NCI-H748 (cell line): Measurements from ENCODE around the gene TBC1D2.

Experiments
- DNase-seq: peaks from one replicate; lab custom pipeline; 2025; ENCODE audit not compliant: unreplicated experiment; lab: John Stamatoyannopoulos, UW

The TBC1D2 gene

DNA sequence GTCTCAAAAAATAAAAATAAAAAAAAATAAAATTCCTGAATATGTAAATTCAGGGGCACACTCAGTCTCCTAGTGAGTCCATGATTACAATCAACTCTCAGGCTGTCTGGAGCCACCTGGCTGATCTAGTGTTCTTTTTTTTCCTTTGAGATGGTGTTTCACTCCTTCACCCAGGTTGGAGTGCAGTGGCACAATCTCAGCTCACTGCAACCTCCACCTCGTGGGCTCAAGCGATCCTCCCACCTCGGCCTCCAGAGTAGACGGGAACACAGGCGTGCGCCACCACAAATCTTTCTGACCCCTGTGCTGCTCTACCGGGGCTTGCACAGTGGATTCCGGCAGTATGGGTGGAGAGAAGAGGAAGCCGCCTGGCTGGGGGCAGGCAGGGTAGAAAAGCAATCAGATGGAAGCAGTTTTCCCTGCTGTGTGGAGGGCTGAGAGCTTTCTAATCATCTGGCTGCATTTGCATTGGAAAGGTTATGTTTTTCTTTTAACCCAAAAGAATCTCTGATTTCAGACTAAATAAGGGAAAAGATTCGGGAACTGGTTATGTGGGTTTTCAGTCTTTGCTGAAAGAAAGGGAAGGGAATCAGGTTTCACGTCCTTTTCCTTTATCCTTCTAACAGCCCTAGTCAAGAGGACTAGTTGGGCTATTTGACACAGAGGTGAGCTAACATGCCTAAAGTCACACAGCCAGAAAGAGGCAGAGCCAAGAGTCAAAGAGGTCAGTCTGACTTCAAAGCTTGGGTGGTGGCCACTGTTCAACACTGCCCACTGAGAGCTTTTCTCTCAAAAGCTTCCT is 36.7 kb downstream of the TBC1D2 start:
- peak; percentile 15 for DNase-seq

DNA sequence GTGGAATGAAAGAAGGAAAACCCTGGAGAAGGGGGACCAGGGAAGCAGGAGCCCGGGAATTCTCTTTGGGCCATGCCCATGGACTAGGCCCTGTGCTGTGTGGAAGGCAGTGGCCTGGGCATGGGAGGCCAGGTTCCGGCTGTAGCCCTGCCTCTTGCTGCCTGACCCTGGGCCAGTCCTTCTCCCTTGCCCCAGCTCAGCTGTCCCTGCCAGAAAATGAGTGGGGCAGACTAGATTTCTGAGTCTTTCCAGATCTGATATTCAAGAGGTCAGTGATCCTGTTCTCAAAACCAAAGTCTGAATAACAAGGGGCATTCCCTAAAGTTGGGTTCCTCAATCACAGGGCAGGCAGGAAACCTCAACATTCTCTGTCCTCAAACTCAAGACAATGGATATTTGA is 38.2 kb downstream of the TBC1D2 start:
- no peak for DNase-seq

DNA sequence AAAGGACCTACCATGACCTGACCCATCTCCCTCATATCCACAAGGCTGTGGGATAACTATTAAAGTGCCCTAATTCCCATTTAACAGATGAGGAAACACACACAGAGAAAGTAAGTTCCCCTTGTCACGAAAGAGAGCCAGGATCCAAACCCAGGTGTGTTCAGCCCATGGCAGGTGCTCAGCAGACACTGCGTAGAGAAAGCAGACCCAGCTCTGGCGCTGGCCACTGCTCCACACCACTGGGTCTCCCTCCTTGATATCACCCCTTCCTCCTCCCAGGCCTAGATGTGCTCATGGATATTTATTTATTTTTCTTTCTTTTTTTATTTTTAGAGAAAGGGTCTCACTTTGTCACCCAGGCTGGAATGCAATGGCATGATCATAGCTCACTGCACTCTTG is 39.1 kb downstream of the TBC1D2 start:
- DNase-seq, result no peak

DNA sequence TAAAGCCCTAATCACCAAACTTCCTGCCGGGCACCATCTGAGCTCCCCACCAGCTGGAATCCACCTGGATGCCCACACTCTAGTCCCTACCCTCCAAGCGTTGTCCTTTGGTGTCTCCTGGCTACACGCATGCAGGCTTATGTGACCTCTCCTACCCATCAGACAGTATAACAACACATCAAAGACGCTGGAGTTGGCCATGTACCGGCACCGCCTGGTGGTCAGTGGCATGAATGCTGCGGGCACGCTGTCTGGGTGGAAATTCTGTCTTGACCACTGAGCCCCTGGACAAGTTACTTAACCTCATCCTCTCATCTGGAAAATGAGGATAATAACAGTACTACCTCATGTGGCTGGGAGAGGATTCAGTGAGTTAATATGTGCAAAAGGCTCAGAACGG is 39.6 kb downstream of the TBC1D2 start:
- DNase-seq, result peak; percentile 15

DNA sequence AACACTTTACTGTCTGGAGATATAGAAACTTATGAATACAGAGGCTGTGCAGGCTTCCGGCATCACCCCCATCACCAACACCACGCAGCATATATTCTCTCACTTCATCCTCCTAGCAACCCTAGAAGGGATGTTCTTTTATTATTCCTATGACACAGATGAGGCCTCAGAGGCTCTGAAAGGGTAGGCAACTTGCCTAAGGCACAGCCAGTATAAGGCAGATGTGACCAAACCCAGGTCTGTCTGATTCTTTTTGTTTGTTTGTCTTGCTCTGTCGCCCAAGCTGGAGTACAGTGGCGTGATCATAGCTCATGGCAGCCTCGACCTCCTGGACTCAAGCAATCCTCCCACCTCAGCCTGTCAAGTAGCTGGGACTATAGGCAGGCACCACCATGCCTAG is 40.2 kb downstream of the TBC1D2 start:
- DNase-seq, result no peak

DNA sequence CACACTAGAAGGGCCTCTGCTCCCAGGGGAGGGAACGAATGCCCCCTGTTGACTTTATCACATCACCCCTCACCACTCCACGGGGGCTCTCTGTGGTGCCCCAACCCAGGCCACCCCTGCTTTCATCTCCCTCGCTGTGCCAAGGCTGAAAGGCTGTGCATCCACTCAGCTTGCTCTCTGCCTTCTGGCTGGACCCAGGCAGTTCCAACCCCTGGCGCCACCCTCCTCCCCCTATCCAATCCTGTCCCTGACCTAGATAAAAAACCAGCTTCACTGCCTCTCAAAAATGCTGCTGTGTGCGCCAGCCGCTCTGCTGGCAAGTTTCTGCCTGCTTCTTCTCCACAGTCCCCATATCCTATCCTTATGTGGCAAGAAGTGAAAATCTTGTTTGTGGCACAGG is 40.6 kb downstream of the TBC1D2 start:
- DNase-seq, result no peak

DNA sequence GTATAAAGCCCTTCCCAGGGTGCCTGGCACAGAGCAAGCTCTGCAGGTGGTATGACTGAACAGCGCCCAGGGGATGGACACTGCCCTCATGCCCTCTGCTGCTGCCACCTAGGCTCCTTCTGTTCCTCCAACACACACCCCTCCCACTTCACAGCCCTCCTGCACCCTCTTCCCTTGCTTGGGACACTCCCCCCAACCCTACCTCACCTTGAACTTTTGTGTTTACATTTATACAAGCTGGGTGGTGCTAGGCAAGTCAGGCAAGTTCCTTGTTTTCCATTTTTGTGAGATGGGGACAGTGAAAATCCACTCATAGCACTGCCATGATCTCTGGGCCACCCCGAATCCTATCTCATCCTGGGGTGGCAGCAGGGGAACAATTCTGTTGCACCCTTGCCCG is 44.2 kb downstream of the TBC1D2 start:
- no peak for DNase-seq

DNA sequence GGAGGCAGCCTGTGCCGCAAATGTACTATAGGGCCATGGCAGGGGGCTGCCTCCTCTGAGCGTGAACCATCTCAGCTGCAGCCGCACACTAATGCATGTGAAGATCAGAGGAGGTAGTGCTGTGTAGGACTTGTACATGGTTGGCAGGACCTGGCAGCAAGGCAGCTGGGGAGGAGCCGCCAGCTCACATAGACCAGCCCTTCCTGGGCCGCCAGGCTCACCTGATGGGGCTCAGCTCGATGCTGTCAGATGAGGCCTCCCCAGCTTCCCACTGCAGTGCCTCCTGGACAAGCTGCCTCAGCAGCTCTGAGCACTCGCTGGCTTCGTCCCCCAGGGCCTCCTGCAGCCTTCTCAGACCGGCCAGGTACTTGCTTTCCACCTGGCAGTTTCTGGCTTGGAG is 45.0 kb downstream of the TBC1D2 start:
- DNase-seq, result no peak

DNA sequence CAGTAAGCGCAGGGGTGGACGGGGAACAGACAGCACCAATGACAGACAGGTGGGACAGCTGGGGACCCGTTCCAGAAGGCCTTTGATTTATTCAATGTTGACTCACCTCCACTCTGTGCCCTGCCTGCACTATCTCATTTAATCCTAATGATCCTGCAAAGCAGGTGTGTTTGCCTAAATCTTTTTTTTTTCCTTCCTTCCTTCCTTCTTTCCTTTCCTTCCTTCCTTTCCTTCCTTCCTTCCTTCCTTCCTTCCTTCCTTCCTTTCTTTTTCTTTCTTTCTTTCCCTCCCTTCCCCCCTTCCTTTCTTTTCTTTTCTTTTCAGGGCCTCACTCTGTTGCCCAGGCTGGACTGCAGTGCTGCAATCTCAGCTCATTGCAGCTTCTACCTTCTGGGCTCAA is 45.9 kb downstream of the TBC1D2 start:
- no peak for DNase-seq

DNA sequence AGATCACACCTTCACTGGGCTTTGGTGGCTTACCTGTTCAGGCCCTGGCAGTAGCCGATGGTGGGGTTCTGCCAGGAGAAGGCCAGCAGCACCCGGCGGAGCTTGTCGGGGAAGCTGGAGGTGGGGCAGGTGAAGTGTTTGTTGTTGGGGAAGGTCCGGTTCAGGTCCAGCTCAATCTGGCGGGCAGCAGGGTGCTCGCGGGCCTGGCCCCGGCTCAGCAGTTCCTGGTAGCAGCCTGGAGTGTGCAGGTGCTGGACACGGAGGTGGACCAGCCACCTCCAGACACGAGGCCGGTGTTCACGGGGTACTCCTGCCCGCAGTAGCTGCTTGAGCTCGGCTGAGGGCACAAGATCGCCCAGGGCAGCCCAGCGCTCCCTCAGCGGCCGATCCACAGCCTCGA is 46.8 kb downstream of the TBC1D2 start:
- no peak for DNase-seq

DNA sequence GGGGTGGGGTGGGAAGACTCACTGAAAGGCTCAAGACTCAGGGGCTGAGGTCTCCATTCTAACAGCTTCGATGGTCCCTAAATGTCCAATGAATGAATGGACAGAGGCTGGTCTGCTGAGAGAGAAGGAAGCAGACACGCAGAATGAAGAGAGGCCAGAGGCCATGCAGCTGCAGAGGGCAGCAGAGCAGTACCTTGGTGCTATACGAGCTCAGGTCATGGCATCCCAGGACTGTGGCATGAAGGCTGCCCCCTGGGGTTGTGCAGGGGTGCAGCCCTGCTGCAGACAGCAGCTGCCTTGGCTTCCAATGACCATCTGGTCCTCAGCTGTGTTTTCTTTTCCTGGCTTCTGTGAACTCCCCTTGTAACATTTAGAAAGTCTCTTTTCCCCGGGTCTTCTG is 47.8 kb downstream of the TBC1D2 start:
- no peak for DNase-seq

DNA sequence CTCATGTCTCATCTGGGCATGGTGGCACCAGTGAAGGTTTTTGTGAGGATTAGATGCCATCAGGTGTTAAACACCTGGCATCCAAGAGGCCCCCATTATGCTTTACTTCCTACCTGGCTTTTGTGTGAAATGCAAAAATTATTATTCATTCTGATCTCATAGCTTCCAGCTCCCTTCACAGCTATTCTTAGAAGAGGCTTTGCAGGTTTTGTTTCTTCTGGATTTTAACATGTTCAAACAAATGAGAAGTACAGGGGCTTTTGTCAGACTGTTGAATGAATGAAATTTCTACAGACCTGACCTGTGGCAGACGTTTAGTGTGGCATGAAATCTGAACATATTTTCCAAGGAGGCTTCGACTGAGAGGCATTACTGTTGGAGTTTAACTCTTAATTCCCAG is 48.7 kb downstream of the TBC1D2 start:
- no peak for DNase-seq

DNA sequence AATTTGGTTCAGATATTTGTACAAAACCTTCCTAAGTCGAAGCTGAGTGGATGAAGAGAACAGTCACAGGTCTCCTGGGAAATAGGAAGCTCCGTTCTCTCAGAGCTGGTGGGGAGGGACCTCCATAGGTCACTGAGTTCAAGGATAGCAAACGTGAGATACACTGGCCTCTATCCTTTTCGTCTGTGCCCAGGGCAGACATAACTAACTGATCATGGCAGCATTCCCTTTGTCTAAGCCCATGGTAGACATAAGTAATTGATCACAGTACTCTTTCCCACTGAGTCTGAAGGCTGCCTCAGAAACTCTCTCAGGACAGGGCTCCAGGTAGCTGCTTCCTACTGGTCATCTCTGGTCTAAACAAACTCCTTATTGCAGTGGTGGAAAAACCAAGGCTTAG is 50.8 kb downstream of the TBC1D2 start:
- no peak for DNase-seq

DNA sequence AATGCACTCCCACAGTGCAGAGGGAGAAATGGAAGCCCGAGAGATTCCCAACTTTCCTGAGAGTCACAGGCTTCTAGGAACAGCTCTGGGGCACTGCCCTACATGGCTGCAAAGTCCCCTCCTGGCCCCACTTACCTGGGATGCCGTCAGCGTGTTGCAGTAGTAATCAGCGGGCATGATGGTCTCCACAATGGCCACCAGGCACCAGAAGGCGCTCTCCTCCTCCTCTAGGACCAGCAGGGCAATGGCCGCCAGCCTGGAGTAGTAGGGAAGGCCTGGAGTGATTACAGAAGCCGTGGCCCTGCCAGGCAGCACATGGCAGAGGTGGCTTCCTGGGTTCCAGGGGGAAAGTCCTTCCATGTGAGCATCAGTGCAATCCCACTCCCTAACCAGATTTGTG is 52.3 kb downstream of the TBC1D2 start:
- DNase-seq, result no peak

DNA sequence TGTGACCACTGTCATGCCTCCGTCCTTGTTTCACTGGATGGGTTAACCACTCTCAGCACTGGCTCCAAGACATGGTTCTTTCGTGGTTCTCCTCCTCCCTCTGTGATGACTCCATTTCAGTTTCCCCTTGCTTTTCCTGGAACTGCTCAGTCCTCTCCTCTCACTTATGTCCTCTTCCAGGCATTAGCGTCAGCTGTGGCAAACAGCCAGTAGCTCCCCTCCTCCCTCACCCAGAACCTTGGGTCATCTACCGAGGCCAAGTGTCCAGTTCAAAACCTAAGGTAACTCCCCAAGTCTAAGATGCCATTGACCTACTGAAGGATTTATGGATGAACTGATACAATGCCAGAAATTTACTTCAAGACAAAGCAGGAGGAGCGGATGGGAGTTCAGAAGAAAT is 53.2 kb downstream of the TBC1D2 start:
- no peak for DNase-seq

DNA sequence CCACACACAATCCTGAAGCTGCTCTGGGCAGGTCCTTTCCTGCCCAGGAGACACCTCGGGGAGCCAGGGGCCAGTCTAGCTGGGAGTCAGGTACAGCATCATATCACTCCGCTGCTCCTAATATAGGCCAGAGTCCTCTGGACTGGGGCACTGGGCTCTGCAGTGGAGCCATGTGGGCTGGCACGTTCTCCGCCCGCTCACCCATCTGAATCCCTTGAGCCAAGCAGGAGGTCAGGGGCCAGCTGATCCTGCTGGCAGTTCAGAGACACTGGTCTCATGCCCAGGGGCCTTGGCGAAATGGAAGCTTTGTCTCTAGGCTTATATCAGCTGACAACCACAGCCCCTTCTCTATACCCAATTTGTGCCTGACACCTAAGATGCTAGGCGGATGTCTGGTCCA is 53.7 kb downstream of the TBC1D2 start:
- DNase-seq, result no peak

DNA sequence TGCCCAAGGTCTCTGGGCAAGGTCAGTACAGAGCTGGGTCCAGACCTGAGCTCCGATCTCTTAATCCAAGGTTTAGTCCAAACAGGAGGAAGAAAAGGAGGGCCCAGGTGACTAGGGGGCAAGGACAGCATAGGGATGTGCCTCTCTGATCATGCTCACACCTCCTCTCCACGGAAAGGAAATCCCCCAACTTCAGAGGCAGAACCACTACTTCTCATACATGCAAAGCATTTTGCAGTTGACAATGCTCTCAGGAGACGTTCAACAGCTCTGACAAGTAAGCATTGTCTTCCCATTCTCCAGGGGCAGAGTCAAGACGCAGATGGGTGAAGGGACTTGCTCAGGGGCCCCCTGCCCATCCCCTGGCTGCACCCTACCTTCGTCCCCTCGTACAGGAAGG is 54.3 kb downstream of the TBC1D2 start:
- DNase-seq, result no peak

DNA sequence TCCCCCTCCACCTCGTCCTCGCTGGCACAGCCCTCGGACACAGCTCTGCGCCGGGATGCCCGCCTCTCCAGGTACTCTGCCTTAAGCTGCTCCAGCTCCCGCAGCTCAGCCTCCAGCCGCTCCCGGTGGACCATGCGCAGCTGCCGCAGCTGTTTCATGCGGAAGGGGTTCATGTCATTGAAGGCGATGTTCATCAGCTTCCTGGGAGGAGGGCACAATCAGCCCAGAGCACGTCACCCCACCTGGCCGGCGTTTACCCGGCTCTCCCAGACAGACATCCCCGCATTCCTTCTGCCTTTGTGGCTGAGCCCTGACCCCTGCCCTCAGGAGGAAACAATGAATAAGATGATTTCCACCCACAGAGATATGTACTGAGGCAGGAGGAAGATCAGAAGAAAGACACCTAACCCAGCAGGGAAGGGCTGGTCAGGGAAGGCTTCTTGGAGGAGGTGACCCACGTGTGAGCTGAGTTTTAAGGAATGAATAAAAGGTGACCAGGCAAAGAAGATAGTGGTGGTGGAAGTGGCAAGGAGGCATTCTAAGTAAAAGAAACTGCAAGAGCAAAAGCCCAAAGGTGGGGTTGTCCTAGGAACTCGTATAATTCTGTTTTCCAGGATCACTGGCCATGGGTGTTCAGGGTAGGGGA is 55.9 kb downstream of the TBC1D2 start:
- no peak for DNase-seq

DNA sequence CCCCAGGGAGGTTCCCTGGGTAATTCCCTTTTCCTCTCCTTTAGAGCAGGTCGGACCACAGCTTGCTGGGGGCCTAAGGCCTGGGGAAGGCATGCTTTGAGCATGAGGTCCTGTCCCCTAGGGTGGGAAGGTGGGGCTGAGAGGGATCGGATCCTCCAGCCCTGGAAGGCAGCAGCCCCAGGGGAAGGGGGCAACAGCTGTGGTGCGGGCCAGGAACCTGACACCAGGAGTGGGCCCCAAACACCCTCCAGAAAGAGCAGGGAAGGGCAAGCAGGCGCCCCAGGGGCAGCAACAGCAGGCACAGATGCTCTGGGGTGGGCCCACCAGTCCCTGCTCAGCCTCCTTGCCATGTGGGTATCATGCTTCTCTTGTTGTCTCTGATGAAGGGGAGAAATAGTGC is 59.8 kb downstream of the TBC1D2 start:
- DNase-seq, result no peak

DNA sequence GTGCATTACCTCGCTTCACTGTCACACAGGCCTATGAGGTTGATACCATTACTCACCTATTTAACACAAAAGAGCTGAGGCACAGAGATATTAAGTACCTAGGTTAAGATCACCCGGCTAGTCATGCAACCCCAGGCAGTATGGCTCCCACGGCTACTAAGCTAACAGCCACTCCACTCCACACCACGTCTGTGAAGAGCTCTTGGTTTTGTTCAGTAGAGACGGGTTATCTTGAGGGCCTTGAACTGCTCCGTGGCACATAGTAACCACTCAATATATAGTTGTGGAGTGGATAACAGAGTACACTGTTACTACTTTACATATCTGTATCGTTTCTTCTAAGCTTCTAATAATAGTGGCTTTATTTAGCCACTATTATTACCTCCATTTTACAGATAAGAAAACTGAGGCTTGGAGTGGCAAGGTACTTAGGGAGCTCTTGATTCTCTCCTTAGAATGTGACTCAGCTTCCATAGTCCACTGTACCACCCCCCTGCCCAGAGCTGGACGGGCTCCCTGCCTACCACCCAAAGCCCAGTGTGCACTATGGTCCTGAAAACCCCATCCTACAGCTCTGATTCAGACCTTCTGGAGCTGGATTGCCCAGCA is 62.0 kb downstream of the TBC1D2 start:
- no peak for DNase-seq

DNA sequence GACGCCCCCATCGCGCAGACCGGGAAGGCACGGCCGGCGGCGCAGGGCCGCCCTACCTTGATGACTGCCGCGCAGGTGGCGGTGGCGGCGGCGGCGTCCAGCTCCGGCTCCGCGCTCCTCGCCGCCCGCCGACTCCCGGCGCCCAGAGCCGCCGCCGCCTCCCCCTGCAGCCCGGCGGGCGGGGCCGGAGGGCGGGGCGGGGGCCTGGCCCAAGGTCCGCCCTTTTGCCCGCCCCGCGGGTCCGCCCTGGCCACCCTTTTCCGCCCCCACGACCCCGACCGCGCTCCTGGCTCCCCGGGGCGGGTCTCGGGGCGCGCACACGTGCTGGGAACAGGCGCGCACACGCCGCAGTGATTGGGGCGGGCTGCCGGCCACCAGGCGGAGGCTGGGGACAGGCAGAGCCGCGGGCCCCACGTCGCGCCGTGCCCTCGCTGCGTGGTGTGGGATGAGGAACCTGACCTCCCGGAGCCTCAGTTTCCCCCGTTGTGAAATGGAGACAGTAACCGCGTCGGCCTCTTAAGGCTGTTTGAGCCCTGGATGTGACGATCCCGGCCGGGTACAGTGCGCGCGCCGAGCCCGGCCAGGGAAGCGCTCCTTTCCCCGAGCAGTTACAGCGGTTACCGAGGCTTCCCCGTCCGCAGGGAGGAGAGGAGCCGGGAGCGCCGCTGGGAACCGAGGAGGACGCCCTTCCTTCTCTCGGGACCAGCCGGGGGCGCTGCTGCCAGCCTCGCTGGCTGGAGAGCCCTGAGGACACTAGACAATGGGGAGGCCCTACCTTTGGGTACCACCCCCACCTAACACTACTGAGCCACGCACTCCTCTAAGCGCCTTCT is 62.7 kb downstream of the TBC1D2 start, which contains the start of gene CORO2A:
Gene CORO2A (minus strand): TSS at position 135 of the 833 bp plus-strand sequence. CDS start 34,977 bp downstream, outside the sequence.
- peak; percentile 88 for DNase-seq
